GM18868 (cell line): ENCODE data around the gene SEPTIN3.

Experiments used
- ATAC-seq: cut with Tn5 transposase; IDR thresholded peaks from one replicate; pipeline ENCODE4 v1.9.1; 2021; ENCODE audit warnings: mild to moderate bottlenecking, moderate library complexity; ENCODE audit not compliant: unreplicated experiment

SEPTIN3 gene

GRCh38 chr22:42007922-42008321 is 38.7 kb downstream of the SEPTIN3 start:
- ATAC-seq, result no peak

DNA sequence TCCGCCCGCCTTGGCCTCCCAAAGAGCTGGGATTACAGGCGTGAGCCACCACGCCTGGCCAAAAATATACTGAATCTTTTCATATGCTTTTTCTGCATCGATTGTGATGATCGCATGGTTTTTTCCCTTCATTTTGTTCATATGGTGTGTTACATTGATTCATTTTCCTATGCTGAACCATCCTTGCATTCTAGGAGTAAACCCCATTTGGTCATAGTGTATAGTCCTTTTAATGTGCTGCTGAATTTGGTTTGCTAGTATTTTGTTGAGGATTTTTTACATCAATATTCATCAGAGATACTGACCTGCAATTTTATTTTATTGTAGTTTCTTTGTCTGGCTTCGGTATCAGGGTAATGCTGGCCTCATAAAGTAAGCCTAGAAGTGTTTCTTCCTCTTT is 41.5 kb downstream of the SEPTIN3 start:
- ATAC-seq, result no peak

DNA sequence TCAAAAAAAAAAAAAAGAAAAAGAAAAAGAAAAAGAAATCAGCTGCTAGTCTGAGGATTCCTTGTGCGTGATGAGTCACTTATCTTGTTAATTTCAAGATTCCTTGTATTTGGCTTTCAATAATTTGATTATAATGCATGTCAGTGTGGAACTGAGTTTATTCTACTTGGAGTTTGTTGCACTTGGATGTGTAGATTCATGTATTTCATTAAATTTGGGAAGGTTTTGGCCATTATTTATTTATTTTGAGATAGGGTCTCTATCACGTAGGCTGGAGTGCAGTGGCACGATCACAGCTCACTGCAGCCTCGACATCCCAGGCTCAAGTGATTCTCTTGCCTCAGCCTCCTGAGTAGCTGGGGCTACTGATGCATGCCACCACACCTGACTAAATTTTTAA is 44.1 kb downstream of the SEPTIN3 start:
- ATAC-seq, result no peak

DNA sequence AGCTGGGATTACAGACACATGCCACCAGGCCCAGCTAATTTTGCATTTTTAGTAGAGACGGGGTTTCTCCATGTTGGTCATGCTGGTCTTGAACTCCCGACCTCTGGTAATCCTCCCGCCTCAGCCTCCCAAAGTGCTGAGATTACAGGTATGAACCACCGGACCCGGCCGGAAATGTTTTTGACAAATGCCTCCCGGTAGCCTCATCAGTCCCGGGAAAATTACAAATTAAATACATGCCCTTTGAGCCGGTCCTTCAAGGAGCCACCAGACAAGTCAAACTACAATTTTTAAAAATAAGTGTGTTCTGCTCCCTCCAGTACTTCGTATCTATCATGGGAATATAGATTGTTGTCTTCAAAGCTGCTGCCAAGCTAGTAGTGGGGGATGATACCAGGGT is 46.9 kb downstream of the SEPTIN3 start:
- ATAC-seq, result no peak

DNA sequence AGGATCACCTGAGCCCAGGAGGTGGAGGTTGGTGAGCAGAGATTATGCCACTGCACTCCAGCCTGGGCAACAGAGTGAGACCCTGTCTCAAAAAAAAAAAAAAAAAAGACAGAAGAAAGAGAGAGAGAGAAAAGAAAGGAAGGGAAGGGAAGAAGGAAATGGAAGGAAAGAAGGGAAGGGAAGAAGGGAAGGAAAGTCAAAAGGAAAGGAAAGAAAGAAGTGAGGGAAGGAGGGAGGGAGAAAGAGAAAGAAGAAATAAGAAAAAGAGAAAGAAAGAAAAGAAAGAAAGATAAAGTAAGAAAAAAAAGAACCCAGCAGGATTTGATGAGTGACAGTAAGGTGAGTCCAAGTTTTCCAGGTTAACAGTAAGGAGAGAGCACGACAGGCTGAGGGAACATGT is 49.0 kb downstream of the SEPTIN3 start:
- no peak for ATAC-seq
